Measurements from ENCODE around the gene ADAMTS2.

- TF ChIP-seq CTCF (IDR thresholded peaks at IDR 0.05; ENCODE audit: insufficient read depth, low read length, poor library complexity, severe bottlenecking): no peak
- no peak for TF ChIP-seq EZH2phosphoT487 (conservative IDR thresholded peaks at IDR 0.05; ENCODE audit: low read length)
Observed at GRCh38 chr5:179251276-179251969, 93.8 kb downstream of the ADAMTS2 start.
